ENCODE results near the gene GSX2.

GRCh38 chr4:54058171-54058570 is 41.8 kb upstream of the GSX2 start:
- no peak for TF ChIP-seq POLR2AphosphoS5 (IDR thresholded peaks at IDR 0.05; ENCODE audit: low read depth, low read length)
- TF ChIP-seq POLR2A (IDR thresholded peaks at IDR 0.05; ENCODE audit: low read depth, low read length) = no peak
- 0 out of 2 replicates have a peak, but pooled peaks have one; percentile 28 for TF ChIP-seq SPI1 (IDR thresholded peaks at IDR 0.05; ENCODE audit: low read depth, low read length)
- no peak for TF ChIP-seq TAF1 (IDR thresholded peaks at IDR 0.05; ENCODE audit: low read depth, low read length)
